ENCODE data around the gene TMEM30B. TPM values are rescaled to one million over a fixed set of nuclear protein-coding genes. Genes with fewer than 3 reads are reported as not detected.

The TMEM30B gene
- total and polyA plus RNA-seq, 7 donors, result 0.54 to 21.0 (median 1.4) TPM

DNA sequence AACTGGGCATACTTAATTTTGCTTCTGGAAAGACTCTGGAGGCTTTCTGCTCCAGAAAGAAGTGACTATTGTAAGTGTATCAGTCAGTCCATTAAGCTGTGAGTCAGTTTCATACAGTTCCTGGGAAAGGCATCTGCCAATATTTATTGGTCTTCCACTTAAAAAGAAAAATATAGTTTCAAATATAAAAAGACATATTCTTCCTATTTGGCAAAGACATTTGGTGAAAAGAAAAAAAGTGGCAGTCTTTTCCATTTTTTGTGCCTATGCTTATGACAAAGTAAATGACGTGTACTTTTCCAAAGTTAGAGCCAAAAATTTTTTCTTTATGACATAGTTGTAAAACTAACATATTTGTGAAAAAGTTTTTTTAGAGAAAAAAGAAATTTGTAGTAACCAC is 12.3 kb downstream of the TMEM30B start:
- no peaks in the 10 kb centered on the region for H3K36me3 ChIP-seq
- H3K27ac ChIP-seq, result no peak overlapping the region

DNA sequence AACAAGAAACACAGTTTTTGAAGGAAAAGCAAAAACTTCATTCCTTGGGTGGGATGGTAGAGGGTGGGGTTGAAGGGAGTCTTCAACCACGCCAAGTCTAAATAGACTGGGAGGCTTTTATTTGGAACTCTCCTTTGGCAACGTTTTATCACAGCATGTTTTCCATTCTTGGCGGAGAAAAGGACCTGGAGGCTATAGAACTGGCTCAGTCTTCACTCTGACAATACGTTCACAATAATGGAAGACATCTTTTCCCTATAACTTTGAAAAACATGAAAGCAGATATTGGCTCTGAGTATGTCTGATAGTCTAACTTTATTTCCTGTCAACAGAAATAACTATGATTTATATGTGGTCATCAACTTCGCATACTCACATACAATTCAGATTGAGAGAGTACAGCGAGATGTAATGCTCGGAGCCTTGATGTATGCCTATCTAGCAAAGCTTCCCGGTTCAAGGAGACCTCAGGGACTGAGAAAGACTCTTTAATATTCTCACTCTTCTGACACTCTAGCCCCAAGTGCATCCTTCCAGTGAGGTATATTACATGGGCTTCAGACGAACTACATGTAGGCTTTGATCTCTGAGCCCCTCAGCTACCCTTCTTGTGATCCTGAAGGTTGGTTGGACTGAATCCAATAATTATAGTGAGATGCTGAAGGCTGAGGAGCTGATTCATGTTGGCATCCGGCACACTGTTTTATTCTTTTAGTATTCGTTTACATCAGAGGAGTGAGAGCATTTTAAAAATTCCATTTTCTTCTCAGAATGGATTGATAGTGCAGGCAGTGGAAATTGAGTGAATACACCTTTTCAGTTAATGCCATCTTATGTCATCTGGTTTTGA is 14.0 kb downstream of the TMEM30B start:
- intact Hi-C loops (cut with DNase I), result no loop called here
- TF ChIP-seq POLR2AphosphoS5 (IDR thresholded peaks at IDR 0.05) (no peak), EP300 (IDR thresholded peaks at IDR 0.05) (no peak), POLR2A (IDR thresholded peaks at IDR 0.05) (no peak)
- TF ChIP-seq, protein P1, sequence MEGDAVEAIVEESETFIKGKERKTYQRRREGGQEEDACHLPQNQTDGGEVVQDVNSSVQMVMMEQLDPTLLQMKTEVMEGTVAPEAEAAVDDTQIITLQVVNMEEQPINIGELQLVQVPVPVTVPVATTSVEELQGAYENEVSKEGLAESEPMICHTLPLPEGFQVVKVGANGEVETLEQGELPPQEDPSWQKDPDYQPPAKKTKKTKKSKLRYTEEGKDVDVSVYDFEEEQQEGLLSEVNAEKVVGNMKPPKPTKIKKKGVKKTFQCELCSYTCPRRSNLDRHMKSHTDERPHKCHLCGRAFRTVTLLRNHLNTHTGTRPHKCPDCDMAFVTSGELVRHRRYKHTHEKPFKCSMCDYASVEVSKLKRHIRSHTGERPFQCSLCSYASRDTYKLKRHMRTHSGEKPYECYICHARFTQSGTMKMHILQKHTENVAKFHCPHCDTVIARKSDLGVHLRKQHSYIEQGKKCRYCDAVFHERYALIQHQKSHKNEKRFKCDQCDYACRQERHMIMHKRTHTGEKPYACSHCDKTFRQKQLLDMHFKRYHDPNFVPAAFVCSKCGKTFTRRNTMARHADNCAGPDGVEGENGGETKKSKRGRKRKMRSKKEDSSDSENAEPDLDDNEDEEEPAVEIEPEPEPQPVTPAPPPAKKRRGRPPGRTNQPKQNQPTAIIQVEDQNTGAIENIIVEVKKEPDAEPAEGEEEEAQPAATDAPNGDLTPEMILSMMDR (IDR thresholded peaks at IDR 0.05), result no peak
- Histone ChIP-seq H3K27me3 (peaks cover 0 to 32% (median 7%) of the 10 kb centered on the region in 3 donors), H3K4me3 (no peak overlapping the region), H3K9me3 (no peaks in the 10 kb centered on the region), H3K36me3 (no peaks in the 10 kb centered on the region), H3K27ac (no peak overlapping the region), H3K4me1 (peaks cover 0 to 5% (median 1%) of the 10 kb centered on the region in 4 donors)
- no peak for DNase-seq
- 40 to 66% methylated on average over 11 of the region's 11 CpGs for WGBS, 2 donors

More for the DNA sequence above, 12.3 kb downstream of the TMEM30B start:
- no peak for TF ChIP-seq EP300 (IDR thresholded peaks at IDR 0.05)
- no peak for TF ChIP-seq POLR2A (IDR thresholded peaks at IDR 0.05)
- TF ChIP-seq POLR2AphosphoS5 (IDR thresholded peaks at IDR 0.05), result no peak
- TF ChIP-seq, protein P1 (IDR thresholded peaks at IDR 0.05), result no peak
- Histone ChIP-seq H3K9me3 (no peaks in the 10 kb centered on the region), H3K4me3 (no peak overlapping the region), H3K27me3 (peaks cover 0 to 32% (median 7%) of the 10 kb centered on the region in 3 donors), H3K4me1 (peaks cover 0 to 5% (median 1%) of the 10 kb centered on the region in 4 donors)
- DNase-seq, result no peak
- WGBS, 2 donors, result 8 to 47% methylated on average over 1 of the region's 1 CpG
- intact Hi-C loops (cut with DNase I), result no loop called here

DNA sequence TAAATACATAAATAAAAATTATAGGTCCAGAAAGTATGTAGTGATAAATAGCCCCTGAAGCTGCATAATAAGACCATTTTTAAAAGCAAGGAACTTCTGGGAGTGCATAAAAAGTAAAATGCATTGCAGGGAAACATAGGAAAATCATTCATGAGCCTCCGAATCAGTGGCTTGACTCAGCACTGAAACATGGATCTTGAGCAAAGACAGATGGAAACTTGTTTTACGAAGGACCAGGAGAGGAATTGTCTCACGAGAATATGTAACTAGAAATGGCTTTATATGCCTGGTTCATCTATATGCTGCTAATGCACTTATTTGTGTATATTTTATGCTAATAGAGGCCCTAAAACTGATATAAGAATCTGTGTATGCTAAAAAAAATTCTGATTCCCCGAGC is 14.7 kb downstream of the TMEM30B start:
- WGBS, 2 donors, result 79 to 81% methylated on average over 4 of the region's 4 CpGs
- H3K4me1 ChIP-seq, result peaks cover 0 to 5% (median 1%) of the 10 kb centered on the region in 4 donors
- intact Hi-C loops (cut with DNase I), result no loop called here

DNA sequence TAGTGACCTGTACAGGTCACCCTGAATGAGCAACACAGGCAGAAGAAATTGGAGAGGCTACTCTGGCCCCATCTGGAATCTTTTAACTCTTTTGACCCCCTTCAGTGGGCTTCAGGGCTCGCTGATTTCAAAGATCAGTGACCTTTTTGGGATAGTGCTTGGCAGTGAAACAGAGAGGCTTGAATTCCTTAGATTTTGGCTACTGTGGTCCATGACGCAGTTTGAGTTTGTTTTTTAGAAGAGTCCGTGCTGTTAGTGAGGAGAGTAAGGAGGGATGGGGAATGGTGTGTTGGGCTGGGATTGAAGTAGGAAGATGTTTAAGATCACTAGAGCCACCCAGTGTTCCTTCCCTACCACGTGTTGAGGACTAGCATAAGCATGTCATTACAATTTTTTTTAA is 16.5 kb downstream of the TMEM30B start:
- Histone ChIP-seq H3K4me3 (no peak overlapping the region), H3K36me3 (no peaks in the 10 kb centered on the region), H3K9me3 (no peaks in the 10 kb centered on the region), H3K27ac (no peak overlapping the region), H3K4me1 (peaks cover 0 to under 1% (median under 1%) of the 10 kb centered on the region in 4 donors), H3K27me3 (peaks cover 0 to 28% (median 7%) of the 10 kb centered on the region in 3 donors)
- intact Hi-C loops (cut with DNase I), result no loop called here
- WGBS, 2 donors, result 63 to 66% methylated on average over 4 of the region's 4 CpGs
- no peak for TF ChIP-seq EP300 (IDR thresholded peaks at IDR 0.05)
- no peak for TF ChIP-seq POLR2AphosphoS5 (IDR thresholded peaks at IDR 0.05)
- TF ChIP-seq, protein P1 (IDR thresholded peaks at IDR 0.05), result no peak
- no peak for TF ChIP-seq POLR2A (IDR thresholded peaks at IDR 0.05)
- DNase-seq, result no peak

More for the DNA sequence above, 14.7 kb downstream of the TMEM30B start:
- Histone ChIP-seq H3K9me3 (no peaks in the 10 kb centered on the region), H3K27ac (no peak overlapping the region), H3K36me3 (no peaks in the 10 kb centered on the region), H3K27me3 (peaks cover 0 to 32% (median 7%) of the 10 kb centered on the region in 3 donors), H3K4me3 (no peak overlapping the region)
- DNase-seq, result no peak
- no peak for TF ChIP-seq POLR2A (IDR thresholded peaks at IDR 0.05)
- no peak for TF ChIP-seq EP300 (IDR thresholded peaks at IDR 0.05)
- TF ChIP-seq POLR2AphosphoS5 (IDR thresholded peaks at IDR 0.05), result no peak
- TF ChIP-seq, protein P1 (IDR thresholded peaks at IDR 0.05), result no peak
